HUES48 (cell line): Measurements from ENCODE around the gene ZNF831.

Experiments used
- H3K27ac ChIP-seq: one replicate; pipeline ENCODE4 v1.7.0; 2013; ENCODE audit warnings: low read depth, low read length, inconsistent platforms
- H3K27me3 ChIP-seq: 2 replicates; pipeline ENCODE4 v1.6.1; 2013; ENCODE audit warnings: mild to moderate bottlenecking, low read length; ENCODE audit not compliant: control insufficient read depth, insufficient read depth
- H3K36me3 ChIP-seq: 2 replicates; pipeline ENCODE4 v1.6.1; 2013; ENCODE audit warnings: low read length; ENCODE audit not compliant: control insufficient read depth, insufficient read depth
- H3K4me1 ChIP-seq: 2 replicates; pipeline ENCODE4 v1.6.1; 2013; ENCODE audit warnings: mild to moderate bottlenecking, low read length; ENCODE audit not compliant: control insufficient read depth, insufficient read depth
- H3K4me3 ChIP-seq: 2 replicates; pipeline ENCODE4 v1.5.1; 2013; ENCODE audit warnings: mild to moderate bottlenecking, low read depth, low read length
- H3K9ac ChIP-seq: 2 replicates; pipeline ENCODE4 v1.6.1; 2013; ENCODE audit warnings: mild to moderate bottlenecking, low read depth, low read length, moderate library complexity
- H3K9me3 ChIP-seq: 2 replicates; pipeline ENCODE4 v1.6.1; 2013; ENCODE audit warnings: low read length; ENCODE audit not compliant: control insufficient read depth, insufficient read depth

The ZNF831 gene

GRCh38 chr20:59231124-59231804 lies 67.6 kb downstream of the ZNF831 start:
- Histone ChIP-seq H3K27me3 (no peaks in the 10 kb centered on the region; the same call in 1 of the 2 replicates), H3K4me1 (no peaks in the 10 kb centered on the region), H3K9me3 (no peaks in the 10 kb centered on the region)

GRCh38 chr20:59232618-59233017 lies 69.0 kb downstream of the ZNF831 start:
- H3K4me3 ChIP-seq, result no peak overlapping the region
- no peaks in the 10 kb centered on the region for H3K9me3 ChIP-seq
- no peaks in the 10 kb centered on the region for H3K4me1 ChIP-seq
- H3K27me3 ChIP-seq, result no peaks in the 10 kb centered on the region; the same call in 1 of the 2 replicates
- no peak overlapping the region for H3K27ac ChIP-seq
- H3K9ac ChIP-seq, result no peak overlapping the region
- no peaks in the 10 kb centered on the region for H3K36me3 ChIP-seq

More at GRCh38 chr20:59231124-59231804, 67.6 kb downstream of the ZNF831 start:
- Histone ChIP-seq H3K4me3 (no peak overlapping the region), H3K9ac (no peak overlapping the region), H3K36me3 (no peaks in the 10 kb centered on the region), H3K27ac (no peak overlapping the region)

GRCh38 chr20:59235226-59235625 lies 71.6 kb downstream of the ZNF831 start:
- no peaks in the 10 kb centered on the region for H3K9me3 ChIP-seq
- no peak overlapping the region for H3K4me3 ChIP-seq
- H3K4me1 ChIP-seq, result no peaks in the 10 kb centered on the region
- H3K9ac ChIP-seq, result no peak overlapping the region
- H3K27ac ChIP-seq, result no peak overlapping the region
- H3K27me3 ChIP-seq, result no peaks in the 10 kb centered on the region; the same call in 1 of the 2 replicates
- H3K36me3 ChIP-seq, result no peaks in the 10 kb centered on the region

GRCh38 chr20:59240006-59240405 lies 76.4 kb downstream of the ZNF831 start:
- Histone ChIP-seq H3K4me3 (no peak overlapping the region), H3K27ac (no peak overlapping the region), H3K36me3 (no peaks in the 10 kb centered on the region), H3K4me1 (peaks cover 11% of the 10 kb centered on the region), H3K9ac (no peak overlapping the region), H3K27me3 (no peaks in the 10 kb centered on the region), H3K9me3 (no peaks in the 10 kb centered on the region)

GRCh38 chr20:59242714-59243626 lies 79.3 kb downstream of the ZNF831 start:
- Histone ChIP-seq H3K27me3 (no peaks in the 10 kb centered on the region), H3K9ac (no peak overlapping the region), H3K4me1 (peaks cover 16% of the 10 kb centered on the region), H3K27ac (no peak overlapping the region), H3K9me3 (no peaks in the 10 kb centered on the region), H3K4me3 (no peak overlapping the region), H3K36me3 (no peaks in the 10 kb centered on the region)

- Histone ChIP-seq H3K36me3 (no peaks in the 10 kb centered on the region), H3K4me1 (peaks cover 16% of the 10 kb centered on the region), H3K9me3 (no peaks in the 10 kb centered on the region), H3K9ac (no peak overlapping the region), H3K4me3 (no peak overlapping the region), H3K27me3 (no peaks in the 10 kb centered on the region), H3K27ac (no peak overlapping the region)
These were observed 83.2 kb downstream of the ZNF831 start for GRCh38 chr20:59246691-59247400.

GRCh38 chr20:59247731-59248684 lies 84.4 kb downstream of the ZNF831 start:
- no peak overlapping the region for H3K9ac ChIP-seq
- H3K27me3 ChIP-seq, result no peaks in the 10 kb centered on the region
- H3K4me1 ChIP-seq, result peaks cover 9% of the 10 kb centered on the region
- H3K27ac ChIP-seq, result no peak overlapping the region
- no peaks in the 10 kb centered on the region for H3K9me3 ChIP-seq
- no peaks in the 10 kb centered on the region for H3K36me3 ChIP-seq
- H3K4me3 ChIP-seq, result no peak overlapping the region

- Histone ChIP-seq H3K4me1 (peaks cover 2% of the 10 kb centered on the region; the same call in 1 of the 2 replicates), H3K36me3 (no peaks in the 10 kb centered on the region), H3K9me3 (no peaks in the 10 kb centered on the region), H3K27me3 (no peaks in the 10 kb centered on the region), H3K4me3 (no peak overlapping the region), H3K27ac (no peak overlapping the region), H3K9ac (no peak overlapping the region)
These were observed 86.7 kb downstream of the ZNF831 start for GRCh38 chr20:59250293-59250692.

GRCh38 chr20:59253325-59253724 lies 89.7 kb downstream of the ZNF831 start:
- H3K9ac ChIP-seq, result no peak overlapping the region
- H3K36me3 ChIP-seq, result no peaks in the 10 kb centered on the region
- H3K27me3 ChIP-seq, result no peaks in the 10 kb centered on the region
- H3K9me3 ChIP-seq, result no peaks in the 10 kb centered on the region
- H3K4me1 ChIP-seq, result no peaks in the 10 kb centered on the region
- no peak overlapping the region for H3K27ac ChIP-seq
- no peak overlapping the region for H3K4me3 ChIP-seq

- Histone ChIP-seq H3K36me3 (no peaks in the 10 kb centered on the region), H3K4me3 (no peak overlapping the region), H3K27me3 (no peaks in the 10 kb centered on the region), H3K9ac (no peak overlapping the region), H3K4me1 (no peaks in the 10 kb centered on the region), H3K9me3 (no peaks in the 10 kb centered on the region), H3K27ac (no peak overlapping the region)
These were observed 90.2 kb downstream of the ZNF831 start for GRCh38 chr20:59253779-59254319.
